ENCODE results near the gene PLEKHB2.

PLEKHB2 gene

DNA sequence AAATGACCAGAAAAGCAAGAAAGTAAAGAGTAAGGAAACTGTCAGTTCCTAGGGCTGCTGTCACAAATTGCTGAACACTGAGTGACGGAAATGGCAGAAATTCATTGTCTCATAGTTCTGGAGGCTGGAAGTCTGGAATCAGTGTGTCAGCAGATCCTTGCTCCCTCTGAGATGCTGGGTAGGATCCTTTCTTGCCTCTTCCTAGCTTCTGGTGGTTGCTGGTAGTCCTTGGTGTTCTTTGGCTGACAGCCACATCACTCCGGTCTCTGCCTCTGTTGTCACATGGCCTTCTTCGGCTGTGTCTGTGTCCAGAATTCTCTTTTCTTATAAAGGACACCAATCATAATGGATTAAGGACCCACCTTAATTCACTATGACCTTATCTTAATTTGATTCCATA lies 21.9 kb downstream of the PLEKHB2 start:
- no peak for ATAC-seq (ENCODE audit: low read depth)
- Histone ChIP-seq H3K27ac (ENCODE audit: poor library complexity, severe bottlenecking) (no peak overlapping the region), H3K4me3 (ENCODE audit: severe bottlenecking) (no peak overlapping the region), H3K36me3 (ENCODE audit: low read depth) (peaks cover 63% of the 10 kb centered on the region), H3K4me1 (ENCODE audit: insufficient read depth, poor library complexity, severe bottlenecking) (no peaks in the 10 kb centered on the region), H3K27me3 (ENCODE audit: insufficient read depth, poor library complexity, severe bottlenecking) (no peaks in the 10 kb centered on the region), H3K9me3 (ENCODE audit: severe bottlenecking) (no peaks in the 10 kb centered on the region)
- no peak for TF ChIP-seq CTCF (IDR thresholded peaks at IDR 0.05; ENCODE audit: poor library complexity, severe bottlenecking)
- DNase-seq (ENCODE audit: low spot score): no peak

DNA sequence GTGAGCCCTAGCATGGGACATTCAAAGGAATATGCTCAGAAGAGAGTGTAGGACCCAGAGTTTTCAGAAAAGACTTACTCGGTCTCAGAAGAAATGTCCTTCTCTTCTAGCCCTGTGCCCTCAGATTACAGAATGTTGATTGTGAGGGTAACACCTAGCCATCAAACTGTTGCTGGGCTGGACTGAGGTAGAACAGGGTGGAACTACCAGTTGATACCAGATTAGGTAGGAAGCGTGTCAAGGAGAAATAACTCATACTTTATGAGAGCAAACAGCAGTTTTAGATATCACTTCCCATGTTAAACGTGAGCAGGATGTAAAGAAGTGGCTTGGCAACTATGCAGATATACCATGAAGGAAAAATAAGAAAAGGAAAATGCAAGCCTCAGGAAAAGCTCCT lies 22.8 kb downstream of the PLEKHB2 start:
- H3K27ac ChIP-seq (ENCODE audit: poor library complexity, severe bottlenecking): no peak overlapping the region
- H3K27me3 ChIP-seq (ENCODE audit: insufficient read depth, poor library complexity, severe bottlenecking): no peaks in the 10 kb centered on the region
- no peaks in the 10 kb centered on the region for H3K4me1 ChIP-seq (ENCODE audit: insufficient read depth, poor library complexity, severe bottlenecking)
- ATAC-seq (ENCODE audit: low read depth) (no peak), DNase-seq (ENCODE audit: low spot score) (no peak)
- peaks cover 59% of the 10 kb centered on the region for H3K36me3 ChIP-seq (ENCODE audit: low read depth)
- TF ChIP-seq CTCF (IDR thresholded peaks at IDR 0.05; ENCODE audit: poor library complexity, severe bottlenecking): no peak
- no peaks in the 10 kb centered on the region for H3K9me3 ChIP-seq (ENCODE audit: severe bottlenecking)
- no peak overlapping the region for H3K4me3 ChIP-seq (ENCODE audit: severe bottlenecking)

GRCh38 chr2:131130298-131130596 lies 25.1 kb downstream of the PLEKHB2 start:
- peaks cover 69% of the 10 kb centered on the region for H3K36me3 ChIP-seq (ENCODE audit: low read depth)

GRCh38 chr2:131132729-131133128 lies 27.6 kb downstream of the PLEKHB2 start:
- no peak for TF ChIP-seq CTCF (IDR thresholded peaks at IDR 0.05; ENCODE audit: poor library complexity, severe bottlenecking)
- Histone ChIP-seq H3K9me3 (ENCODE audit: severe bottlenecking) (no peaks in the 10 kb centered on the region), H3K4me1 (ENCODE audit: insufficient read depth, poor library complexity, severe bottlenecking) (no peaks in the 10 kb centered on the region), H3K27ac (ENCODE audit: poor library complexity, severe bottlenecking) (no peak overlapping the region), H3K36me3 (ENCODE audit: low read depth) (peaks cover 51% of the 10 kb centered on the region), H3K4me3 (ENCODE audit: severe bottlenecking) (no peak overlapping the region), H3K27me3 (ENCODE audit: insufficient read depth, poor library complexity, severe bottlenecking) (no peaks in the 10 kb centered on the region)
- DNase-seq (ENCODE audit: low spot score) (no peak), ATAC-seq (ENCODE audit: low read depth) (no peak)

More at GRCh38 chr2:131130298-131130596, 25.1 kb downstream of the PLEKHB2 start:
- Histone ChIP-seq H3K9me3 (ENCODE audit: severe bottlenecking) (no peaks in the 10 kb centered on the region), H3K4me1 (ENCODE audit: insufficient read depth, poor library complexity, severe bottlenecking) (no peaks in the 10 kb centered on the region), H3K27me3 (ENCODE audit: insufficient read depth, poor library complexity, severe bottlenecking) (no peaks in the 10 kb centered on the region), H3K27ac (ENCODE audit: poor library complexity, severe bottlenecking) (no peak overlapping the region), H3K4me3 (ENCODE audit: severe bottlenecking) (no peak overlapping the region)
- no peak for DNase-seq (ENCODE audit: low spot score)
- ATAC-seq (ENCODE audit: low read depth): no peak
- TF ChIP-seq CTCF (IDR thresholded peaks at IDR 0.05; ENCODE audit: poor library complexity, severe bottlenecking): no peak

DNA sequence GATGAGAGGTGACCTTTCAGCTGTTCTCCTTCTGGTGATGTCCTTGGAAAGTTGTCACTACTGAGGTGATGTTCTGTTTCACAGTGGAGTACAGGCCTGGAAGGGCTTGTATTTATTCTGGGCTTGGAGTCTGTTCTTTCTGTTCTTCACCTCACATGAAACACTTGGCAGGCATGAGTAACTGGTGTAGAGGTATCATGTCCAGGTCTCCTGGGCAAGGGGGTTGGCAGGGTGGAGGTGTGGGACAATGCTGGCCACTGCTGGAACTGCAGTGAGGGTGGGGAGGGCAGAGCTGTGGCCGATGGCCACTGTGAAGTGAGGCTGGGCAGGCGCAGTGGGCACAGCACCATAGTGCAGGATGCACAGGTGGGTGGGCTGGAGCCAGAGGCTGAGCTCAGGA lies 35.4 kb downstream of the PLEKHB2 start:
- Histone ChIP-seq H3K4me1 (ENCODE audit: insufficient read depth, poor library complexity, severe bottlenecking) (no peaks in the 10 kb centered on the region), H3K4me3 (ENCODE audit: severe bottlenecking) (no peak overlapping the region), H3K9me3 (ENCODE audit: severe bottlenecking) (no peaks in the 10 kb centered on the region), H3K27me3 (ENCODE audit: insufficient read depth, poor library complexity, severe bottlenecking) (no peaks in the 10 kb centered on the region), H3K27ac (ENCODE audit: poor library complexity, severe bottlenecking) (no peak overlapping the region), H3K36me3 (ENCODE audit: low read depth) (peaks cover 37% of the 10 kb centered on the region)
- DNase-seq (ENCODE audit: low spot score) (no peak), ATAC-seq (ENCODE audit: low read depth) (no peak)
- no peak for TF ChIP-seq CTCF (IDR thresholded peaks at IDR 0.05; ENCODE audit: poor library complexity, severe bottlenecking)
